NCI-H2196 treated with DMSO at 0.1 percent for 48 hours (cell line): ENCODE results near the gene PABPN1L.

ENCODE experiments used
- DNase-seq: peaks from one replicate; lab custom pipeline; 2025; ENCODE audit not compliant: unreplicated experiment; lab: John Stamatoyannopoulos, UW

PABPN1L gene

GRCh38 chr16:88870608-88871348, 4.3 kb upstream of the PABPN1L start:
- no peak for DNase-seq

- DNase-seq, result no peak
These were observed 3.2 kb upstream of the PABPN1L start for GRCh38 chr16:88869673-88869980.

- no peak for DNase-seq
These were observed 2.7 kb upstream of the PABPN1L start for GRCh38 chr16:88868974-88869672.

- DNase-seq, result no peak
These were observed 1.3 kb upstream of the PABPN1L start for GRCh38 chr16:88867581-88868246.

GRCh38 chr16:88865742-88866141, 718 bp downstream of the PABPN1L start:
- DNase-seq, result no peak

- DNase-seq, result no peak
These were observed 1.1 kb downstream of the PABPN1L start for GRCh38 chr16:88865310-88865709.

GRCh38 chr16:88864521-88864920, 1.9 kb downstream of the PABPN1L start:
- no peak for DNase-seq

GRCh38 chr16:88864099-88864498, 2.4 kb downstream of the PABPN1L start:
- no peak for DNase-seq

- no peak for DNase-seq
These were observed 3.0 kb downstream of the PABPN1L start for GRCh38 chr16:88863426-88863825.

- no peak for DNase-seq
These were observed 3.5 kb downstream of the PABPN1L start for GRCh38 chr16:88862968-88863367.

GRCh38 chr16:88861359-88861758, 5.1 kb downstream of the PABPN1L start:
- no peak for DNase-seq

- no peak for DNase-seq
These were observed 6.9 kb downstream of the PABPN1L start for GRCh38 chr16:88859381-88860091.

- no peak for DNase-seq
These were observed 8.6 kb downstream of the PABPN1L start for GRCh38 chr16:88857728-88858339.

GRCh38 chr16:88856828-88857727, 9.4 kb downstream of the PABPN1L start, which contains the start of the genes GALNS and TRAPPC2L:
Gene GALNS (minus strand): TSS chr16:88856947. CDS start chr16:88856877, 70 bp downstream.
Gene TRAPPC2L (plus strand): TSS chr16:88857127. CDS start chr16:88857151, 24 bp downstream.
- peak; percentile 81 for DNase-seq

GRCh38 chr16:88856122-88856827, 10.2 kb downstream of the PABPN1L start:
- DNase-seq, result no peak

- no peak for DNase-seq
These were observed 10.7 kb downstream of the PABPN1L start for GRCh38 chr16:88855736-88856121.

GRCh38 chr16:88855176-88855575, 11.3 kb downstream of the PABPN1L start:
- no peak for DNase-seq

- DNase-seq, result no peak
These were observed 12.0 kb downstream of the PABPN1L start for GRCh38 chr16:88854306-88855111.
